Fibroblast of upper back skin (primary cell): ENCODE data around the gene IGSF9B.

ENCODE experiments used
- DNase-seq: peaks from one replicate; pipeline ENCODE4 v3.0.0-alpha.2; 2013

IGSF9B gene

DNA sequence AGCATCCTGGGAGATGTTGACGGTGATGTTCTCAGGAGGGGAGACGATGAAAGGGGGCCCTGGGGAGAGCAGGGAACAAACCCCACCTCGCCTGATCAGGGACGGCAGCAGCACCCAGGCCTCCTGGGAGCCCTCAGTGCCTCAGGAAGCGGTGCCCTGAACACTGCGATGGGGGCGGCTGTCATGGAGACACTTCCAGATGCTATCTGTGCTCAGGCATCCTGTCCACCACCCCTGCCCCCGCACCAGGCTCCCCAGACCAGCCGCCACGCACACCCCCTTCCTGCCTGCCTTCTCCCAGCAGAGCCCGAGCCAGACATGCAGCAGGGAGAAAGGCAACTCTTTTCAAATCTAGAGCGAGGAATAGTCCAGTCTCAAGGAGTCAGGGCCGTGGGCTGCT is 20.6 kb downstream of the IGSF9B start:
- no peak for DNase-seq

DNA sequence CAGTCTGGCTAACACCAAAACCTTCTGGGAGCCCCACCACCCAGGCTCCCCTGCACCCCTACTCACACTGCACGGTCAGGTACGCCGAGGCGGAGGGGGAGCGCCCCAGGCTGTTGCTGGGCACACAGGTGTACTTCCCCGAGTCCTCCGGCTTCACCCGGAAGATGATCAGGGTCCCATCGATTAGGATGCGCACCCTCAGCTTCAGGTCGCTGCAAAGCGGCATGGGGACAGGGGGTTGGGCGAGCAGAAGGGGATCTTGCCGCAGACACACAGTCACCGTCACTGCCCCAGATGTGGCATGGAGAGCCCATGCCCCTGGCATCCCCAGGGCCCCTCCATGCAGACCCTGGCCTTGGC is 21.2 kb downstream of the IGSF9B start:
- no peak for DNase-seq

DNA sequence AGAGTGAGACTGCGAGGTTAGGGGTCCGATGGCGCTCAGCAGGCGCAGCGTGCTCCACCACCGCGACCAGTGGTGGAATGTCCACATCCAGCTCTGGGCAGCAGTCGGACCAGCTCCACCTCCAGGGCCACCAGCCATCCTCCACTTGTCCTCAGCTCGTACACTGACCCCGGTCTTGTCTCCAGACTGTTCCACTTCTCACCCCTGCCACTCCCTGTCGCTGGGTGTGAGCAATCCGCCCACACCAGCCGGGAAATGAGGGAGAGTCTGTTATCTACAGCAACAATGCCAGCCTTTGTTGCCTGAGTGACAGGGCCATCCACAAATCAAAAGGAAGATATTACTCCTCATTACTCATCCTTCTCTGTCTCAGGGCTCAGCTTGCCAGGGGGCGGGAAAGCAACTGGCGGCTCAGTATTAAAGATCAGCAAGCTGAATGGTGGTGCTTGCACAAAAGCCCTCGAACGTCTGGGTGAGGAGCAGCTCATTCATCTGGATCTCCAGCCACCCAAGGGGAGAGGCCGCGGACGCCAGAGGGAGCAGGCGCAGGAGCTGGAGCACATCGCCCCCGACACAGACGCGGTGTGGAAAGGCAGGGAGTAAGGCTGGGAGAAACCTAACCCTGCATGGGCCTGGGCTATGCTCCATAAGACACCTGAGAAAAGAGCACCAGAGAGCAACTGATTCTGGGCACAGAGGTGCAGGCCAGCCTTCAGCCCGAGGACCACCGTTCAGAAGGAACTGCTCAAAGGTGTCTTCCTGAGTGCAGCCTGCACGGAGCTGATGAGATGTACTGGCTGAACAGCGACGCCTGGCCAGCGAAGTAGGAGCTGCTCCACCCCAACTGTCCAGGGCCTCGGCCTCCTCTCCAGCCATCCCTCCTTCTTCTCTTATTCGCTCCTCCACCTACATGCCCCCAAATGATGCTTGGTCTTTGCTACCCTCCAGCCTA is 21.9 kb downstream of the IGSF9B start:
- peak; percentile 19 for DNase-seq

DNA sequence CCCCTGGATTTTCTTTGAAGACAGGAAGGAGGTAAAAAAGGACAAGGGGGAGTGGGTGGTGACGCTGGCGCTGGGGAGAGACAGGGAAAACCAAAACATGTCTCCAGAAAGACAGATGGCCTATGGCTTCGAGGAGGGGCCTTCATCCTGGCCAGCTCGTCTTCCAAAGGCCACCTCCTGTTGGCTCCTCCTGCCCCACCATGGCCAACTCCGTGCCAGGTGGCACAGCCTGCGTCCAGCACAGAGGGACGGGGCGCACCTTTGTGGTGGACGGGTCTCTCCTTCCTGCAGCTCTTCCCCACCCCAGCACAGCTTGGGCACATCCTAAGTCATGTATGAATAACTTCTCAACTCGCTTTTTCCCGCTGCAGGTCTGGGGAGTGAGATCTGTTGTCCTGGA is 22.7 kb downstream of the IGSF9B start:
- DNase-seq: no peak

DNA sequence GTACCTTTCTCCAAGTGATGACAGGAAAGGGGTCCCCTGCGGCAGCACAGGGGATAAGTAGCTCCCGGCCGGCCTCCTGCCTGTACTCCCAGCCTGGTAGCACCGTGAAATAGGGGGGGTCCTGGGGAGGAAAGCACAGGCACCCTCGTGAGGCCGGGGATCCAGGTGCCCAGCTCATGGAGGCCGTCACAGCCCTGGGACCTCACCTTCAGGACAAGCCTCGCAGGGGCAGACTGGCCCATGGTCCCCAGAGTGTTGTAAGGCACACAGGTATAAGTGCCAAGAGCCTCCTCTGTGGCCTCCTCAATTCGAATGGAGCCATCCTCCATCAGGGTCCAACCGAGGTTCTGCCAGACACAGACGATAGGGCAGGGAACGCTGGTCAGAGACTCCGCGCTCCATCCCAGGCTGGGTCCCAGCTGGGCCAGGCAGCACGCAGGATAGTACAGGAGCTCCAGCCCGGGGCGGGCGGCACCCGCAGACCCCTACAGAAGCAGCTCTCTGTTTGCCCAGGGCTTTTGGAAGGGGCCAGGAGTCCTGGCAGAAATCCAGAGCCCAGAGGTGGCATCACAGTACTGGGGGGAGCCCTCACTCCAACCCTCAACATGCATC is 25.2 kb downstream of the IGSF9B start:
- no peak for DNase-seq

DNA sequence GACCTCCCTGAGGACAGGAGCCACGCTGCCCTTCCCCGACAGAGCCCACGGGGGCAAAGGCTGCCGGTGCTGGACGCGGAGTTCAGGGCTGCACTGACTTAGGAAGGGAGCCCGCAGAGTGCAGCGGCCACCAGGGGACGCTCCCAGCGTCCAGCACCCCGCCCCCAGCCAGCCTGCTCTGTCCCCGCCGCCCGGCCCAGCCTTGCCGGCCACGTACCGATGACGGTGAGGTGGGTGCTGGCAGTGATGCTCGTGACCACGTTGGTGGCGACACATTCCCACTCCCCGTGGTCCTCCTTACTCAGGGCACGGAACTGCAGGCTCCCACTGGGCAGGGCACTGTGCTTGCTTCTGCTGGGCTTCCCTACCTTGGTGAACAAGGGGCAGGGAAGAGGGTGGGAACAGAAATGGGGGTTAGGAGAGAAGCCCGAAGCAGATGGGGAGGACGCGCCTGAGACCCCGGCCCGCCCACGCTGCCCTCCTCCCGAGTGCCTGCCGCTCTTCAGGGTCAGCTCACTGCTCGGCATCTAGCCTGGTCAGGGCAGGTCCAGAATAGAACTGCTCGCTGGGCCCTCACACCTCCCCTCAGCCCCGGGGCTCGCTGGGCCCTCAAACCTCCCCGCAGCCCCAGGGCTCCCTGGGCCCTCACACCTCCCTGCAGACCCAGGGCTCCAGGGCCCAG is 25.9 kb downstream of the IGSF9B start:
- DNase-seq: no peak

DNA sequence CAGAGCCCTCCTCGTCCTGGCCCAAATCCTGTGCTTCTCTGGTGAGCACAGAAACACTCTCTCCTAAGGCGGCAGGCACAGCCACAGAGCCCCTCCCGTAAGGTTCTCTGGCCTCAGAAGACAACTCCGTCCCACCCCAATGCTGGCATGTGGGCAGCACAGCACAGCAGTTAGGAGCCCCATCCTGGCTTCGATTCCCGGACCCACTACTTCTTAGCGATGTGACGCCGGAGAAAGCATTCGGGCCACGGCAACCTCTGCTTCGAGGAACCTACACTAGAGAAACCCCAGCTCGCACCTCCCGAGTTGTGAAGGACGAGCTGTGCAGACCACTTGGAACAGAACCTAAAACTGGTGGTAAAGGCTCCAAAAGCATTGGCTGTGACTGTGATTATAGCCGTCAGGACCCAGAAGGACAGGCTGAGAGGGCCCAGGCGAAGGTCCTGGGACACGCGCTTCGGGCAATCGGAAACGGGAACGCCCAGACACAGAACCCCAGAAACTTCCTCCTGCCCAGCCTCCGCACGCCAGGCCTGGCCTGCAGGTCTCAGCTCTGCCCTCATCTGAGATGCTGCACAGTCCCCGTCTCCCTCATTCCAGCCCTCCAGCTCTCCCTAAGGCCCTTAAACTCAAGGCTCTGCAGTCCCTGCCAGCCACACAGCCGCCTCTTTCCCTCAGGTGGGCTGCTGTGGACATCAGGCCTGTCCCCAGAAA is 26.6 kb downstream of the IGSF9B start:
- DNase-seq: no peak

DNA sequence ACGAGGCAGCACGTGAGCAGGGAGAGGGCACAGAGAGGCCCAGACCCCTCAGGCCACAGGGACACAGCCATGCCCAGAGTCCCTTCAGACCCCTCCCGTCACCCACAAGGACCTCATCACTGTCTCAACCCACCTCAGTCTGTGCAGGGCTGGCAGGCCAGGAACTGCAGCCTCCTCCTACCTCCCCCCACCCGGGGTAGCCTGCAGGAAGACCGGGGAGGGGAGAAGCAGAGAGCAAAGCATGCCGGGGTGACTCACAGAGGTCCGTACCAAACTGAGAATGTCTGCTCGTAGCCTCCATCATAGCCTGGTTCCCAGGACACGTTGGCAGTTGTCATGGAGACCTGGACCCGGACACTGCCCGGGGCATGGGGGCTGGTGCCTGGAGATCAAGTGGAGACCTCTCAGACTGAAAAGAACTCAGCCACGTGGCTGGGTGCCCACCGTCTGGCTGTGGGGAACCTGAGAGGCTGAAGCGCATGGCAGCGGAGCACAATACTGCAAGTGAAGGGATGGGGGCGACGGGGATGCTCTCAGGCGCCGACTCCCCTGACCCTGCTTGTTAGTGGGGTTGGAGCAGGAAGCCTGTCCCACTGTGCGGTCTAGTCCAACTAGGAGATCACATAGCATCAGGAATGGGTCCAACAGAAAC is 27.2 kb downstream of the IGSF9B start:
- DNase-seq: no peak

DNA sequence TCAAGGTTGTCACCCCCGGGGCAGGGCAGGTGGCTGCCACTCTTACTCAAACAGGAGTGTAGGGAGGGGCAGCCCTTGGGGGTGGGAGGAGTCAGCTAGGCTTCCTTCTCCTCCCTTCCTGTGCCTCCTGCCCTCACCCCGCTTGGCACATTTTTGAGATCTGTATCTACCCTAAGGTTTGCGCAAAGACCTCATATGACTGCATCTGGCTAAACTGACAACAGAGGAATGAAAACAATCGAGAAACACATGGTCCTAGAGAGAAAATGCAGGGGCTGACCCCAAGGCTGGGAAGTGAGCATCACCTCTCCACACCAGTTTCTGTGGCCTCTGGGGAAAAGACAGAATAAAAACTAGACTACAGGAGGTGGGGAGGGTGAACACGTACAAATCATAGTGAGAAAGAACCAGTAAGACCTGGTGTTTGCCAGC is 28.1 kb downstream of the IGSF9B start:
- no peak for DNase-seq

DNA sequence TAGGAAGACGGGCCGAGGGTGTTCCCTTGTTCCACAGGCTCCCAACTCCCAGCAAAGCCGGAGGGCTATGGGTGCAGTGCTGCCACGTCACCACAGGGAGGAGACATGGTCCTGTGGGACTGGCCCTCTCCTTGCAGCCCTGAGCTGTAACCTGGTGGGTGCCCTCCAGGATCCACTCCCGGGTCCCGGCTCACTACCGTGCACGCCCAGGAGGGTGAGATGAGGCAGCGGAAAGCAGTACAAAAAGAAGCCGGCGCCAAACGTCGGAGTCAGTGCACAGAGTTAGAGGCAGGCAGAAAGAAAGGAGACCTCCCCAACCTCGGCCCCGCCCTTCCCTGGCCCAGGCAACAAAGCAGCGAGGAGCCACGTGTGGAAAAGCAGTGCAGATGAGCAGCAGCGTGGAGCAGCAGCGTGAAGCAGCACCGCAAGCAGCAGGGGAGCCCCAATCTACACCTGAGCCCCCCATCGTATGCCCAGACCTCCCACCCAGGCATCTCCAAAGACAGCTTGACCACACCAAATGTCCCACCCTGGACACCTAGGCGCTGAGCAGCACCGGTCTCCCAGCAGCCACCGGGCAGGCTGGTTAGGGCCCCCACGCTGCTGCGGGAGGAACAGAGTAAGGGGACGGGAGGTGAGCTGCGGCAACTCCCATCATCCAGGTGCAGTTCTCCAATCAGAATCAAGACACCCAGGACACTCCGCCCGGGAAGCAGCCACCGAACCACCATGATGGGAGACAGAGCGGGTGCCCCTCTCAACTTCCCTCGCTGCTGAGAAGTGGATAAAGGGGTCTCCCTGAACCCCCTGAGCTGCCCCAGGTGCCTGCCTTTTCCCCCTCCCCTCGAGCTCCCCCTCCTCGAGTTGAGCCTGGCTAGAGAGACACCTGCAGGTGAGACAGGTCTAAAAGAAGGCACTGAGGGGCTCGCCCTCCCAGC is 28.8 kb downstream of the IGSF9B start:
- peak; percentile 50 for DNase-seq

DNA sequence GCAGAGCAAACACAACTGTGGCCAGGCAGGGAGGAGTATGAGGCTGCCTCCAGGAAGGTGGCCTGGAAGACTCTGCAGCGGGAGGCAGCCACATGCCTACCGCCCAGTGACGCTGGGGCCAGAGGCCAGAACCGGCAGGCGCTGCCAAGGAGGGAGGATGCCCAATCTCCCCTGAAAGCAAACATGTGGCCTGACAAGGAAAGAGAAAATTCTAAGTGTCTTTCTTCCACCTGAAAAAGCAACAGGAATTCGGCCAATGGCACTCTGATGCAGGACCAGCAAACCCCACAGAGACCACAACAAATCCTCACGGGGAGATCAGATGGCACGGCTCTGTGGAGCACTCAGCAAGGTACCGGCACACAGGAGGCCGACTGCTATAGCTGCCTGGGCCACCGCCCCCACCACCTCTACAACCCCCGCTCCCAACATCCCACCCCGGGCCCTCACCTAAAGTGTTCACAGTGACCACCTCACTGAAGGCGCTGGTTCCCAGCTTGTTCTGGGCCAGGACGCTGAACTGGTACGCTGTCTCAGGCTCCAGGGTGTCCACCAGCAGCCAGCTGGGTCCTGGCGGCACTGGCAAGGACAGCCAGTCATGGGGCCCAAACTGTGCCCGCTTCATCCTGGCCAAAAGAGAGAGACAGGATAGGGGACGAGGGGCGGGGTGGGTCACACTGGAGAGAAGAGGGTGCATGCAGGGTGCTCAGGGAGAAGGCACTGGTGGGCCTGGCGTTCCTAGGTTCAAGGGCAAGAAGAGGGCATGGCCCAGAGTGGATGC is 30.1 kb downstream of the IGSF9B start:
- no peak for DNase-seq

DNA sequence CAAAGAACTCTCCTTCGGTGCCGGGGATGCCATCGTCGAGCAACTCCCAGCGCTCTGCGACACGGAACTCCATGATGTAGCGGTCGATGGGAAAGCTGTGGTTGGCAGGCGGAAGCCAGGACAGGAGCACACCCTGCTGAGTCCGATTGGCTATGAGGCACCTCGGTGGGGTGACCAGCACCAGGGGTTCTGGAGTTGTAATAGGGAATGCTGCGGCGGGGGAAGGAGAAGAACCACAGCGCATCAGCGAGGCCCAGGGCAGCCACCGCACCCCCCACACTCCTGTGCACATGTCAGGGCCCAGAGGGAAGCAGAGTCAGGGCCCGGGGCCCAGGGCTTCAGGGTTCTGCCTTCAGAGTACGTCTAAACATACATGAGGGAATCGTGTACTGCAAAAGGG is 31.0 kb downstream of the IGSF9B start:
- DNase-seq: no peak

DNA sequence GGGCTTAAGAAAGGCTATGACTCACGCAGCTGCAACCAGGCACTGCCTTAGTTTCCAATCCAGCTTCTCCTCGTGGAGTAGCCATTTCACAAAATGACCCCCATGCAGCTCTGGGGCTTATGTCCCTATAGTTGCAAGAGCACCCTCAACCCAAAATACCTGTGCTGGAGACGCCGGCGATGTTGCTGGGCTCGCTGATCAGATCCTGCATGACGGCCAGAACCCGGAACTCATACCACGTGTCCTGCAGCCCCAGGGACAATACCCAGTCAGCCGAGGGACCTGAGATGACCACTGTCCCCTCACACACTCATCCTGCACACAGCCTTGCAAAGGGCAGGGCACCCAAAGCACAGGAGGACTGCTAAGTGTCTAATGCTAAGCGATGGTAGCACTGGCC is 32.1 kb downstream of the IGSF9B start:
- DNase-seq: no peak

DNA sequence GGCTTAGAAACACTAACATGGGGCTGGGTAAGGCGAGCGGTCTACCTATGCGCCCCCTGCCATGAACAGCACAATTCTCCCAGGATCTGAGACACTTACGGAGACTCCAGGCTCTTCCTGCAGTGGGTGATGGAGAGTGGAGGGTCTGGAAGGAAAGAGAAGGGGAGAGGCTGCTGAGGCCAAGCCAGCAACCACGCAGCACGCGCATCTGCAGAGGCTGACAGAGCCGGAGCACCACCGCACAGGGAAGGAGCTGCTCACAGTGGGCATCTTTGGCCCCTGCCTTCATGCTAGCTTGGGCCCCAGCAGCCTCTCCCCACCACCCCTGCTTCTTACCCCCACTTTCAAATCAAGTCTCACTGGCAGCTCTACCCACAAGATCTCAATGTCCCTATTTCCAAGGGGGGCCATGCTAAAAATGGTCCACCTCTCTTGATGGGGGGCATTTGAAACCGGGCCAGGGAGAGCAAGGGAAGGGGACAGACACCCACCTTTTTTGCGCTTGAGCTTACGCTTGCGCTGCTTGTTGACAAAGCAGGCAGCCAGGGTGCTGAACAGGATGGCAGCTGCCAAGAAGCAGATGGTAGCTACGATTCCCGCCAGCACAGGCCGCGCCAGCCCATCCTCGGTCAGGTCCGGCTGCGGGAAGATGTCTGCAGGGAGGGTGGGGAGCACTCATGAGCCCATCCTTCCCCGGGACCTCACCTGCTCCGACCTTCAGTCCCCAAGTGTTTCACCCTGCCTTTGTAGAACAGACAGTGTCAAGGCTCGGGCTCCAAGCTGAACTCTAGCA is 34.5 kb downstream of the IGSF9B start:
- no peak for DNase-seq

DNA sequence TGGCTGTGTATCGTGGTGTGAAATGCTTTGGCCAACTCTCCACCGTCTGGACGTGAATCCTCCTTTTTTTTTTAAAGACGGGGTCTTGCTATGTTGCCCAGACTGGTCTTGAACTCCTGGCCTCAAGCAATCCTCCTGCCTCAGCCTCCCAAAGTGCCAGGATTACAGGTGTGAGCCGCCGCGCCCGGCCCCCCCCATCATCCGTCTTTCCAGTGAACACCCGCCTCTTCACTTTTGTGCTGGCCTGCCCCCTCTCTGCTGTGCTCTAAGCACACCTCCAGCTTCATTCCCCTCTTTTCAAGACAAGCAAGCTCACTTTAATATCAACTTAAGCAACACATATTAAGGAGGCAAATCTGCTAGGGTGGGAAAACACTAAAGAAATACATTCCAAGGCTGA is 35.3 kb downstream of the IGSF9B start:
- DNase-seq: no peak

DNA sequence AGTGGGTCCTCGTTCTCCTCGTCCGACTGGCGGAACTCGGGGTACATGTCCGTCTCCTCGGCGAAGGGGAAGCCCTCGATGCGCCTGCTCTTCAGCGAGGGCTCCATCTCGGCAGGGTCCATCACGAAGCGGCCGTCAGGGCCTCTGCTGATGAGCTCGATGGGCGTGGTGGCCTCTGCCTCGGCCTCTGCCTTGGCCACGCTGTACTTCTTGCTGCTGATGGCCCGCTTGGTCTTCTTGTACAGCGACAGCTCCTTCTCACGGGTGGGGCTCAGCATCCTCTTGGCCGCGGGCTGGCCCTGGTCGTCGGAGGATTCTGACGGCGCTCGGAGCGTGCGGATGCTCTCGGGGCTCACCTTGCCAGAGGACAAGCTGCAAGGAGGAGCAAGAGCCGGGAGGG is 35.7 kb downstream of the IGSF9B start:
- no peak for DNase-seq

DNA sequence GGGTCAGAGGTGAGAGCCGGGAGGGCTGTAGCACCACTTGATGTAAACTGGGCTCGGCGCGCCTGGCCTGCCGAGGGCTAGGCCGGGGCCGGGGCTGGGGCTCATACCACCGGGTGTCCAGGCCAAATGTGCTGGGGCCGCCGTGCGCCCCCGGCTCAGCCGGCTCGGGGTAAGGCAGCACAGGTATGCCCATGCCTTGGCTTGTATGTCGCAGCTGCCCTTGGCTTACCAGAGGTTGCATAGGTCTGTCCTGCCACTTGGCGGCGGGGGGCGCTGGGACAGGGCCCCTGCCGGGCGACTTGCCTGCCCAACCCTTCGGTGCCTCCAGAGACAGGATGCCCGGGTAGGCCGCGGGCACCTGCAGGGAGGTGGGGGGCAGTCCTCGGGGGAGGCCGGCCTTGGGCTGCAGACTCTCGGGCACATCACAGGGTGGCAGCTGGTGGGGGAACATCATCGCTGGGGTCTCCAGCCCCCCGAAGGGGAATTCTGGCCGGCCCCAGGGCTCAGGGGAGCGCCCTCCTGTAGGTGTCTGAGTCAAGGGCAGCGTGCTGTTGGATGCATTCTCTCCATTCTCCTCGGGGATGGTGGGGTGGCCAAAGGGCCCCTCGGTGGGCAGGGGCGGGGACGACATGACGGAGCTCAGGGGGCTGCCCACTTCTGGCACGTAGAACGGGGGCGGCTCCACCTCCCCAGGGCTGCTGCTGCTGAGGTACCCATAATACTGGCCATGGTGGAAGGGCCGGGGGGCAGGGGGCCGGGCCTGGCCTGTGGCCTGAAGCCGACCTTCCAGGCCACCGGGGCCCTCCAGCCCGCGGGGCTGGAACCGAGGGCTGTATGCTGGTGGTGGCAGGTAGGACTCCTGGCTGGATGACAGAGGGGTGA is 36.4 kb downstream of the IGSF9B start:
- no peak for DNase-seq

DNA sequence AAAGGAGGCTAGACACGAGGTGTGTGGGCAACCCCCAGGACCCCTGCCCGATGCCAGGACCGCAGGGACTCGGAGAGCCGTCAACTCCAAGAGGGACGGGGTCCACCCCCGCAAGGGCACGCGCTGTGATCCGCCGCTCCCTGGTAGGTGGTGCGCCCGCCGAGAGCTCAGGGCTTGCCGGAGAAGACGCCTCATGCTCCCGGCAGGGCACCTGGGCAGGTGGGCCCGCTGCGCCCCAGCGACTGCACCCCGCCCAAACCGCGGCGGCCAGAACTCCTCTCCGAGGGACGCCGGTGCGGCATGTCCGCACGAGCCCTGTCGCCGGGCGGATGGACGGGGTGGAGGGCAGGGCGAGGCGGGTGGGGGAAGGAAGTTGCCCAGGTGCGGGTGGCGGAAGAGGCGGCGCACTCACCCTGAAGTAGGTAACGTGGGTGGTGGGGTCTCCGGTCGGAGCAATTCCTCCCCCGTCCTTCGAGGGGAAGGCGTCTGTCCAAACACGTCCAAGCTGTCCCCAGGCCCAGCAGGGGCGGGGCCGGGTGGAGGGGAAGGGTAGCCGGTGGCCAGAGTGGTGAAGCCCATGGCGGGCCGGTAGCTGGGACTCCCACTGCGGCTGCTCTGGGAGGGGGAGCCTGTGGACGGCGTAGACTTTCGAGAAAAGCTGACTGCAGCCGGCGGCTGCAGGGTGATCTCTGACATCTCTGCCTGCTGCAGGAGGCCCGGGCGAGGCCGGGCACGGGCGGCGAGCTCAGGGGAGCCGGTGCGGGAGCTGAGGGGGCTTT is 37.2 kb downstream of the IGSF9B start:
- DNase-seq: no peak
